ENCODE data around the gene DPH2.

DNA sequence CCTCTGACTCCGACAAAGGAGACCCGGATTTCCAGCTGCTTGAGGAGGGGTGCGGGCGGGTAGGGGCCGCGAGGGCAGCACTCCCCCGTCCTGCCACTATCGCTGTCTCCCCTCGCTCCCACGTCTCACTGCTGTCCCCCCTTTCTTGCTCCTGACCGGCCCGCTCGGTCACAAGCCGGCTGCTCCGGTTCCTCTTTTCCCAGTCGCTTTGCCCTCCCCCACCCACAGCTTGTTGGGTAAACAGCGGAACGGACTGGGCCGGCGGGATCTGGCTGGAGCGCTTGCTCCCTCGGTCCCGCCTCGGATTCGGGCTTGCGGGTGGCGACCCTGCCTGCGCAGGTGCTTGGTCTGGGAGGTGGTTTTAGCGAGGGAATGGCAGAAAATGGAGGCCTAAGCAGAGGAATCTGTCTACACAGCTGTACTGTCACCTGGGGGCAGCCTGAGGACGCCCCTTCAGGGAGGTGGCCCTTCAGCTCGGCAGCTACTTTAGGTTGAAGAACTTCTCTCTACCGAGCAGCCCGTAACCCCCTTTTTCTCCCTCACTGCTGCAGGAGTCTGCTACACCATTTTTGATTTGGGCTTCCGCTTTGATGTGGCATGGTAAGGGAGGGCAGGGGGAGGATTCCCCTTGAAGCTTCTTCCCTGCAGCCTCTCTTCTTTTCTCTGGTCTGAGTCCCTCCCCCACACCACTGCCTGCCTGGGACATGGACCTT lies 5.6 kb downstream of the DPH2 start:
- TF ChIP-seq CTCF (IDR thresholded peaks at IDR 0.05; ENCODE audit: low read depth, low read length, poor library complexity, severe bottlenecking) (no peak), EZH2phosphoT487 (IDR thresholded peaks at IDR 0.05; ENCODE audit: borderline replicate concordance, low read length) (no peak)
